SK-N-SH (cell line): ENCODE results near the gene USP48. TPM values are rescaled to one million over a fixed set of nuclear protein-coding genes. Genes with fewer than 3 reads are reported as not detected.

Experiments used
- CTCF ChIA-PET: fragments of 300-600, 350-600 bp; formaldehyde crosslinking; extraction: SDS; loops from one replicate; lab custom pipeline; 2021; lab: Yijun Ruan, JAX
- POLR2A ChIA-PET: fragments of 350-600 bp; sonication (Branson Sonifier 250); formaldehyde crosslinking; extraction: SDS; loops from one replicate; lab custom pipeline; 2020; ENCODE audit warnings: antibody characterized with exemption, inconsistent platforms; lab: Yijun Ruan, JAX
- DNase-seq: peaks from one replicate; pipeline ENCODE4 v3.0.0; 2012
- H2AFZ ChIP-seq: fragments of 200-600 bp; sonication (generic); 2 replicates; pipeline ENCODE4 v1.8.1; 2016; ENCODE audit warnings: antibody characterized with exemption, mild to moderate bottlenecking, low read depth
- H3F3A ChIP-seq: fragments of 200-600 bp; sonication (generic); replicated peaks from 2 replicates; pipeline ENCODE3; 2016; ENCODE audit warnings: antibody characterized with exemption, mild to moderate bottlenecking; ENCODE audit not compliant: insufficient read depth
- H3K27ac ChIP-seq, 2 experiments: fragments of 200-500 bp in 1 of 2; fragments of 200-600 bp in 1 of 2; sonication (Bioruptor generic) in 1 of 2; sonication (generic), shearing (Covaris generic) in 1 of 2; 2 replicates each; pipeline versions ENCODE4 v1.5.1 to v1.6.1; 2014 to 2016; ENCODE audit warnings: low read depth in 2 of 2, inconsistent platforms in 1 of 2, low read length in 1 of 2, mild to moderate bottlenecking in 1 of 2, mixed read lengths in 1 of 2
- H3K27me3 ChIP-seq: fragments of 200-600 bp; sonication (generic), shearing (Covaris generic); 2 replicates; pipeline ENCODE4 v1.6.1; 2016; ENCODE audit warnings: mixed run types; ENCODE audit not compliant: insufficient read depth
- H3K36me3 ChIP-seq, 2 experiments: fragments of 200-500 bp in 1 of 2; fragments of 200-600 bp in 1 of 2; sonication (Bioruptor generic) in 1 of 2; sonication (generic) in 1 of 2; replicated peaks in 1 of 2; 2 replicates each; pipeline versions ENCODE3 to v1.5.1; 2014 to 2016; ENCODE audit warnings: low read length in 1 of 2, mild to moderate bottlenecking in 1 of 2; ENCODE audit not compliant: insufficient read depth in 2 of 2, control insufficient read depth in 1 of 2
- H3K4me1 ChIP-seq, 2 experiments: fragments of 200-500 bp in 1 of 2; fragments of 200-600 bp in 1 of 2; sonication (Bioruptor generic) in 1 of 2; sonication (generic), shearing (Covaris generic) in 1 of 2; 2 replicates each; pipeline versions ENCODE4 v1.5.1 to v1.6.1; 2014 to 2016; ENCODE audit warnings: low read depth in 1 of 2, low read length in 1 of 2, mixed run types in 1 of 2; ENCODE audit not compliant: insufficient read depth in 2 of 2, control insufficient read depth in 1 of 2
- H3K4me2 ChIP-seq: fragments of 200-600 bp; sonication (generic), shearing (Covaris generic); 2 replicates; pipeline ENCODE4 v1.6.1; 2017; ENCODE audit warnings: mixed run types
- H3K4me3 ChIP-seq, 2 experiments: fragments of 200-500 bp in 1 of 2; fragments of 200-600 bp in 1 of 2; sonication (Bioruptor generic) in 1 of 2; sonication (generic), shearing (Covaris generic) in 1 of 2; 2 replicates each; pipeline versions ENCODE4 v1.5.1 to v1.8.1; 2014 to 2016; ENCODE audit warnings: low read depth in 2 of 2, inconsistent platforms in 1 of 2, low read length in 1 of 2, mild to moderate bottlenecking in 1 of 2, mixed read lengths in 1 of 2, moderate library complexity in 1 of 2
- H3K79me2 ChIP-seq: fragments of 200-600 bp; sonication (generic); 2 replicates; pipeline ENCODE4 v1.8.1; 2017; ENCODE audit warnings: mild to moderate bottlenecking; ENCODE audit not compliant: insufficient read depth
- H3K9ac ChIP-seq: fragments of 200-600 bp; sonication (generic); 2 replicates; pipeline ENCODE4 v1.6.1; 2017; ENCODE audit warnings: mixed run types
- H3K9me2 ChIP-seq: fragments of 200-600 bp; sonication (generic); 2 replicates; pipeline ENCODE4 v1.6.1; 2017; ENCODE audit warnings: mixed run types
- H3K9me3 ChIP-seq: fragments of 200-600 bp; sonication (generic); 2 replicates; pipeline ENCODE4 v1.6.1; 2017; ENCODE audit warnings: mixed run types, mild to moderate bottlenecking, moderate library complexity
- H4K20me1 ChIP-seq: fragments of 200-600 bp; sonication (generic); 2 replicates; pipeline ENCODE4 v1.6.1; 2017; ENCODE audit warnings: mild to moderate bottlenecking, mixed run types; ENCODE audit not compliant: insufficient read depth
- FOXM1 ChIP-seq: IDR thresholded peaks from 2 replicates; pipeline ENCODE4 v1.4.0; 2012; ENCODE audit warnings: low read depth, mild to moderate bottlenecking
- GATA2 ChIP-seq: sonication (generic); formaldehyde crosslinking; IDR thresholded peaks from 2 replicates; pipeline ENCODE4 v1.5.0; 2020; ENCODE audit warnings: mild to moderate bottlenecking, missing genetic modification reagents
- MXI1 ChIP-seq: IDR thresholded peaks from 2 replicates; pipeline ENCODE4 v1.6.1; 2012; ENCODE audit warnings: mild to moderate bottlenecking, low read depth, low read length, improper control_type of control experiment
- POLR2AphosphoS5 ChIP-seq: IDR thresholded peaks from 2 replicates; pipeline ENCODE4 v1.6.1; 2012; ENCODE audit warnings: low read depth, low read length
- RAD21 ChIP-seq: IDR thresholded peaks from 2 replicates; pipeline ENCODE4 v1.6.1; 2012; ENCODE audit warnings: mild to moderate bottlenecking, low read length
- RXRA ChIP-seq: IDR thresholded peaks from 2 replicates; pipeline ENCODE4 v1.4.0; 2012; ENCODE audit warnings: low read depth, mild to moderate bottlenecking, borderline replicate concordance
- SIN3A ChIP-seq: IDR thresholded peaks from 2 replicates; pipeline ENCODE4 v1.6.1; 2012; ENCODE audit warnings: low read depth, mild to moderate bottlenecking, low read length, moderate library complexity, borderline replicate concordance
- TAF1 ChIP-seq: IDR thresholded peaks from 2 replicates; pipeline ENCODE4 v1.6.1; 2012; ENCODE audit warnings: low read depth, mild to moderate bottlenecking, low read length, moderate library complexity, borderline replicate concordance
- TCF12 ChIP-seq: IDR thresholded peaks from 2 replicates; pipeline ENCODE4 v1.4.0; 2012
- TEAD4 ChIP-seq: IDR thresholded peaks from 2 replicates; pipeline ENCODE4 v1.4.0; 2012; ENCODE audit warnings: mild to moderate bottlenecking, borderline replicate concordance; ENCODE audit not compliant: insufficient read depth
- USF2 ChIP-seq: fragments of 150-350 bp; IDR thresholded peaks from 2 replicates; pipeline ENCODE4 v1.6.1; 2017; ENCODE audit warnings: antibody characterized with exemption, low read length, low read depth, borderline replicate concordance
- ZBTB33 ChIP-seq: IDR thresholded peaks from 2 replicates; pipeline ENCODE4 v1.4.0; 2012; ENCODE audit warnings: low read depth, borderline replicate concordance
- WGBS: methylation state at CpG from one replicate; pipeline ENCODE4 v1.1.6; 2017; ENCODE audit warnings: low lambda C conversion rate; 5-methylcytosine and 5-hydroxymethylcytosine counted together
- polyA plus RNA-seq, 3 experiments: library from polyadenylated mRNA; depleted of rRNA; stranded (reverse); fragments of >200 nt; gene quantifications; 2 replicates each; pipeline ENCODE4 v1.2.3, GENCODE V29; 2012
- TF ChIP-seq, protein P1 (sequence below): IDR thresholded peaks from 2 replicates; pipeline ENCODE4 v1.6.1; 2012; ENCODE audit warnings: mild to moderate bottlenecking, low read depth, low read length, moderate library complexity
- TF ChIP-seq, protein P2 (sequence below): IDR thresholded peaks from 2 replicates; pipeline ENCODE4 v1.4.0; 2012; ENCODE audit warnings: low read depth
- TF ChIP-seq, protein P3 (sequence below): fragments of 150-350 bp; IDR thresholded peaks from 2 replicates; pipeline ENCODE4 v1.6.1; 2016; ENCODE audit warnings: mild to moderate bottlenecking, low read depth, low read length

The USP48 gene
- polyA plus RNA-seq, 1 of the 3 experiments (the other 2 are of a cell fraction), result 13.6 TPM

DNA sequence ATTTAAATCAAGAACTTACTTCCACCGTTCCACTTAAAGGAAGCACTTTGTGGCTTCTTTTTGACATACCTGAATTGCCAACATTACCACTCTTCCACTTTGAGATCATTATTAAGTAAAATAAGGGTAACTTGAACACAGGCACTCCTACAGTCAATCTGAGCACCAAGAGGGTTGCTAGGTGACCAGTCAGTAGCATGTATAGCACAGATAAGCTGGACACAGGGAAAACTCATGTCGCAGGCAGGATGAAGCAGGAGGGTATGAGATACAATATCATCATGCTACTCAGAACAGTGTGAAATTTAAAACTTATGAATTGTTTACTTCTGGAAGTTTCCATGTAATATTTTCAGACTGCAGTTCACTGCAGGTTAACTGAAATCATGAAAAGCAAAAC is 66.8 kb downstream of the USP48 start:
- TF ChIP-seq GATA2 (CRISPR knock-in tag) (no peak), TAF1 (no peak), TEAD4 (no peak), ZBTB33 (no peak), RAD21 (no peak), SIN3A (no peak), USF2 (no peak), FOXM1 (no peak), POLR2AphosphoS5 (no peak), TCF12 (no peak), RXRA (no peak), MXI1 (no peak)
- TF ChIP-seq, protein P1, sequence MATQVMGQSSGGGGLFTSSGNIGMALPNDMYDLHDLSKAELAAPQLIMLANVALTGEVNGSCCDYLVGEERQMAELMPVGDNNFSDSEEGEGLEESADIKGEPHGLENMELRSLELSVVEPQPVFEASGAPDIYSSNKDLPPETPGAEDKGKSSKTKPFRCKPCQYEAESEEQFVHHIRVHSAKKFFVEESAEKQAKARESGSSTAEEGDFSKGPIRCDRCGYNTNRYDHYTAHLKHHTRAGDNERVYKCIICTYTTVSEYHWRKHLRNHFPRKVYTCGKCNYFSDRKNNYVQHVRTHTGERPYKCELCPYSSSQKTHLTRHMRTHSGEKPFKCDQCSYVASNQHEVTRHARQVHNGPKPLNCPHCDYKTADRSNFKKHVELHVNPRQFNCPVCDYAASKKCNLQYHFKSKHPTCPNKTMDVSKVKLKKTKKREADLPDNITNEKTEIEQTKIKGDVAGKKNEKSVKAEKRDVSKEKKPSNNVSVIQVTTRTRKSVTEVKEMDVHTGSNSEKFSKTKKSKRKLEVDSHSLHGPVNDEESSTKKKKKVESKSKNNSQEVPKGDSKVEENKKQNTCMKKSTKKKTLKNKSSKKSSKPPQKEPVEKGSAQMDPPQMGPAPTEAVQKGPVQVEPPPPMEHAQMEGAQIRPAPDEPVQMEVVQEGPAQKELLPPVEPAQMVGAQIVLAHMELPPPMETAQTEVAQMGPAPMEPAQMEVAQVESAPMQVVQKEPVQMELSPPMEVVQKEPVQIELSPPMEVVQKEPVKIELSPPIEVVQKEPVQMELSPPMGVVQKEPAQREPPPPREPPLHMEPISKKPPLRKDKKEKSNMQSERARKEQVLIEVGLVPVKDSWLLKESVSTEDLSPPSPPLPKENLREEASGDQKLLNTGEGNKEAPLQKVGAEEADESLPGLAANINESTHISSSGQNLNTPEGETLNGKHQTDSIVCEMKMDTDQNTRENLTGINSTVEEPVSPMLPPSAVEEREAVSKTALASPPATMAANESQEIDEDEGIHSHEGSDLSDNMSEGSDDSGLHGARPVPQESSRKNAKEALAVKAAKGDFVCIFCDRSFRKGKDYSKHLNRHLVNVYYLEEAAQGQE, result no peak
- TF ChIP-seq, protein P2, sequence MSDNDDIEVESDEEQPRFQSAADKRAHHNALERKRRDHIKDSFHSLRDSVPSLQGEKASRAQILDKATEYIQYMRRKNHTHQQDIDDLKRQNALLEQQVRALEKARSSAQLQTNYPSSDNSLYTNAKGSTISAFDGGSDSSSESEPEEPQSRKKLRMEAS, result no peak
- TF ChIP-seq, protein P3, sequence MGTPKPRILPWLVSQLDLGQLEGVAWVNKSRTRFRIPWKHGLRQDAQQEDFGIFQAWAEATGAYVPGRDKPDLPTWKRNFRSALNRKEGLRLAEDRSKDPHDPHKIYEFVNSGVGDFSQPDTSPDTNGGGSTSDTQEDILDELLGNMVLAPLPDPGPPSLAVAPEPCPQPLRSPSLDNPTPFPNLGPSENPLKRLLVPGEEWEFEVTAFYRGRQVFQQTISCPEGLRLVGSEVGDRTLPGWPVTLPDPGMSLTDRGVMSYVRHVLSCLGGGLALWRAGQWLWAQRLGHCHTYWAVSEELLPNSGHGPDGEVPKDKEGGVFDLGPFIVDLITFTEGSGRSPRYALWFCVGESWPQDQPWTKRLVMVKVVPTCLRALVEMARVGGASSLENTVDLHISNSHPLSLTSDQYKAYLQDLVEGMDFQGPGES, result no peak
- no peaks in the 10 kb centered on the region for H4K20me1 ChIP-seq
- peaks cover 49 to 62% of the 10 kb centered on the region in 2 experiments for H3K36me3 ChIP-seq
- ChIA-PET POLR2A (no interaction called here), CTCF (interaction anchor here (1.1 kb wide), 1 partner anchor 12 kb away, joined by 4 read pairs; no protein-coding TSS in a partner anchor)
- H3K4me2 ChIP-seq, result no peak overlapping the region
- H3K9me3 ChIP-seq, result no peaks in the 10 kb centered on the region
- no peaks in the 10 kb centered on the region; the same call in 1 of the 2 replicates for H3K79me2 ChIP-seq
- H3K27me3 ChIP-seq, result no peaks in the 10 kb centered on the region
- H3F3A ChIP-seq, result peaks cover 5% of the 10 kb centered on the region
- no peak overlapping the region for H3K27ac ChIP-seq
- H3K9ac ChIP-seq, result no peak overlapping the region
- H2AFZ ChIP-seq, result no peak overlapping the region
- H3K9me2 ChIP-seq, result no peaks in the 10 kb centered on the region
- DNase-seq, result no peak
- 97% methylated on average over 2 of the region's 2 CpGs for WGBS
- no peak overlapping the region for H3K4me3 ChIP-seq
- H3K4me1 ChIP-seq, result no peaks in the 10 kb centered on the region
